Stimulated activated CD8-positive, alpha-beta memory T cell treated with anti-CD3 and anti-CD28 coated beads, Interleukin-15, amount 100 ng/mL, for 48 hours (primary cell): Measurements from ENCODE around the gene EXOSC3.
"Not testable (repeated sequence)": the region's sequence is repeated elsewhere in the genome, so short reads cannot be mapped to it uniquely, and the experiment has no call there.

Experiments used
- DNase-seq, 2 donors: peaks; one replicate each; pipeline ENCODE4 v3.0.0-alpha.2; 2020; ENCODE audit warnings: low read depth in 2 of 2

EXOSC3 gene

DNA sequence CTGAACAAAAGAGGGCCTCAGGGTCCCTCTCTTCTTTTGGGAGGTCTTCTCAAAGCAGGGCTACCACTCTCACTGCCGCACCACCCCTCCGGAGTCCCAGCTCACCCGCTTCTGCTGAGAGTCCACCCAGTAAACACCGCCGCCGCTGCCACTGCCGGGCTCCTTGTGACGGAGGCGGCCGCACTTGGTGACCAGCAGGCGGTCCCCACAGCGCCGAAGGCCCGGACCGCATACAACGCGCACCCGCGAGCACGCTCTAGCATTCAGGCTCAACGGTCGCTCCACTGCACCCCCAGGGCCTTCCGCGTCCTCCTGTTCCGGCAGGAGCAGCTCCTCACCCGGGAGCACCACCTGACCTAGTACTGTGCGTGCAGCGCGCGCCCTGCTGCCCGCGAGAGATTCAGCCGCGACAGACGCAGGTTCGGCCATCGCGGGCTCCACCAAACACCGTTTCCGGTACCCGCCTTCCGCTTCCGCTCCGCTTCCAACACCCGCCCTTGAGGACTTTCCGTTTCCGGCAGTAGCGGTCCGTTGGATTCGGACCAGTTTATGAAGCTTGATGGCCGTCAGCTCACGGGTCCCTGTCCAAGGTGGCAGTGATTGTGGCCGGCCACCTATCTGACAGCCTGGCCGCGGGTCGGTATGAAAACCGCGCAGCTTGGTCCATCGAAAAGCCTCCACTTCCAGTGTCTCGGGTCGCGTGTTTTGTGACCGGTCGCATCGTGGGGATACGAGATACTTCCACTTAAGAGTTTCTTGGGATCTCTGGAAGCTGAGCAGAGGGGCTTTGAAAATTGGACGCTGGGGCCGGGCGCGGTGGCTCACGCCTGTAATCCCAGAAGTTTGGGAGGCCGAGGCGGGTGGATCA, at the start of gene EXOSC3:
Gene EXOSC3, minus strand, starts transcription at position 449 of the 868 bp plus-strand sequence. Its CDS starts 20 bp downstream, at position 429.
- peak; percentile 81 to 82 for DNase-seq

DNA sequence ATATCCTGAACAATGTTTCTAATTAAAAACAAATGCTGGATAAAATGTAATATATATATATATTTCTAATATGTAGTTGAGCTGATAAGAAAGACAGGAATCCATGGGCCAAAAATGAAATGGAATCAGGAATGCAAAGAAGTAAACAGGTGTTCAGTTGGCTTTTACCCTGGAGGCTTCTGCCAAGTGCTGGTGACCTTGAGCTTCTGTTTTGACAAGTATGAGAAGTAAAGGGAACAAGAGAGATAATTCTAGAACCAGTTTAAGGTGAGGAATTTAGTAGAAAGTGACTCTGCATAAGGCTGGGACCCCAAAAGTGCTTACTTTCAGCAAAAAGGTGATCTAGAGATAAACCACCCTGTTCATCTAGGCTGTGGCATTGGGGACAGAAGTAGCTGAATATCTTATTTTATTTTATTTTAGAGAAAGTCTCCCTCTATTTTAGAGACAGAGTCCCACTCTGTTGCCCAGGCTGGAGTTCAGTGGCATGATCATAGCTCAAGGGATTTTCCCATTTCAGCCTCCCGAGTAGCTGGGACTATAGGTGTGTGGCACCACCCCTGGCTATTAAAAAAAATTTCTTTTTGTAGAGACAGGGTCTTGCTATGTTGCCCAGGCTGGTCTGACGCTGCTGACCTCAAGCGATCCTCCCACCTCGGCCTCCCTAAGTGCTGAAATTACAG, 42.8 kb upstream of the EXOSC3 start:
- DNase-seq, result no peak

DNA sequence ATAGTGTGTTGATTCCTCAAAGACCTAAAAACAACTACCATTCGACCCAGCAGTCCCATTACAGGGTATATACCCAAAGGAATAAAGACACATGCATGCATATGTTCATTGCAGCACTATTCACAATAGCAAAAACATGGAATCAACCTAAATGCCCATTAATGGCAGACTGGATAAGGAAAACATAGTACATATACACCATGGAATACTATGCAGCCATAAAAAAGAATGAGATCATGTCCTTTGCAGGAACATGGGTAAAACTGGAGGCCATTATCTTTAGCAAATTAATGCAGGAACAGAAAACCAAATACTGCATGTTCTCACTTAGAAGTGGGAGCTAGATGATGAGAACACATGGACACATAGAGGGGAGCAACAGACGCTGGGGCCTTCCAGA, 40.3 kb upstream of the EXOSC3 start:
- DNase-seq, result not testable (repeated sequence)

DNA sequence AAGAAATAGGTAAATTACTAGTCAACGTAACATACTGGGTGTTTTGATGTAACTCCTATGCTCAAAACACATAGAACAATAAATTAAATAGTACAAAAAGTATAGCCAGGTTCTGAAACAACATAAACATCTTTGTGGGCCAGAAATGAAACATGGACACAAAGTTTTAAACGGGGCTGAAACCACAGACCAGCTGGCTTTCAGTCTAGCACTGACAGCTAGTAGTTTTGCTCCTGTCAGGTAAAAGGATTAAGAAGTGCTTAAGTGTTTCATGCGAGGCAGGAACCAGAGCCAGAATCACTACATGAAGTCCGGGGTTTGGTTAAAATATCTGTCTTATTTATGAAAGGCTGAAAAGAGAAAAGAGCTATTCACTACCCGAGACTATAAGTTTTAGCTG, 35.3 kb upstream of the EXOSC3 start:
- DNase-seq, result no peak

DNA sequence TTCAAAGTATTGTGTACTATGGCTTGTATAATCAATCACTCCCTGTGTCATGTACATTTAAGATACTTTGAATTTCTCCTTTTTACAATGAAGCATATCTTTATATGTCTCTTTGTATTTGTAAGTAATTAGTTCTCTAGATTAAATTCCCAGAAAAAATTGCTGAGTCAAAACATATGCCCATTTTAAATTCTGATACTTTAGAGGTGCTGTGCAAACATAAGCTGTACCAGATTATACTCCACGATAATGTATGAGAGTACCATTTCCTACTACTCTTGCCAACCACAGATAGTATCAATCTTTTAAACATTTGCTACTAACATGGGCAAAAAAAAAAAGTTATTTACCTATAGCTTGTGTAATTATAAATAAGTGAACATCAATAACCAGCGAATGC, 34.0 kb upstream of the EXOSC3 start:
- no peak for DNase-seq

DNA sequence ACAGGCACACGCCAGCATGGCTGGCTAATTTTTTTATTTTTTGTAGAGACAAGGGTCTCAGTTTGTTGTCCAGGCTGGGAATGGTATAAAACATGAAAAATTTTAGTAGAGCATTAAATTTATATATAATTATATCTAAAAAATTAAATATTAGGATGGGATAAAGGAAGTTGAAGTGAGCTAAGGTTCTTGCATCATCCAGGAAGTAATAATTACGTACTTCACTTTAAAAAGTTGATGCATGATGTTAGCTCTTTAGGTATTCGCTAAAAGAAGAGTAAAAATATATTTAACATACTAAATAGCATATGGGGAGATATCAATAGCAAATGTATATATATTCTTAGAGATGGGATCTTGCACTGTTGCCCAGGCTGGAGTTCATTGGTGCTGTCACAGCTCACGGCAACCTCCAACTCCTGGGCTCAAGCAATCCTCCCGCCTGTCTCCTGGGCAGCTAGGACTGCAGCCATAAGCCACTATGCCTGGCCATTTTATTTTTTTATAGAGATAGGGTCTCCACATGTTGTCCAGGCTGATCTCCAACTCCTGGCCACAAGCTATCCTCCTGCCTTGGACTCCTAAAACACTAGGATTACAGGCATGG, 28.0 kb upstream of the EXOSC3 start:
- no peak for DNase-seq

DNA sequence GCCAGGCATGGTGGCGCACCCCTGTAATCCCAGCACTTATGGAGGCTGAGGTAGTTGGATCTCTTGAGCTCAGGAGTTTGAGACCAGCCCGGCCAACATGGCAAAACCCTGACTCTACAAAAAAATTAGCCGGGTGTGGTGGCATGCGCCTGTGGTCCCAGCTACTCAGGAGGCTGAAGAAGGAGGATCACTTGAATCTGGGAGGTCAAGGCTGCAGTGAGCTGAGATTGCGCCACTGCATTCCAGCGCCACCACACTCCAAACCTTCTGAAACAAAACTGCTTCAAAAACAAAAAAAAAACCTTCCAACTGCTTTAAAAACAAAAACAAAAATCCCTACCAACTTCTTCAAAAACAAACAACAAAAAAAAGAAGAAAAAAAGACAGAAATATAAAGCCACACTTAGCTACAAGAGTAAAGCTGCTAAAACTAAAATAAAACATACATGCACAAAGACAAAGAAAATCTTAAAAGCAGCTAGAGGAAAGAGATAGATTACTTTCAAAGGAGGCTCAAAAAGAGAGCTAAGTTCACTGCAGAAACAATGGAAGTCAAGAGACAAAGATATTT, 27.1 kb upstream of the EXOSC3 start:
- DNase-seq, result no peak

DNA sequence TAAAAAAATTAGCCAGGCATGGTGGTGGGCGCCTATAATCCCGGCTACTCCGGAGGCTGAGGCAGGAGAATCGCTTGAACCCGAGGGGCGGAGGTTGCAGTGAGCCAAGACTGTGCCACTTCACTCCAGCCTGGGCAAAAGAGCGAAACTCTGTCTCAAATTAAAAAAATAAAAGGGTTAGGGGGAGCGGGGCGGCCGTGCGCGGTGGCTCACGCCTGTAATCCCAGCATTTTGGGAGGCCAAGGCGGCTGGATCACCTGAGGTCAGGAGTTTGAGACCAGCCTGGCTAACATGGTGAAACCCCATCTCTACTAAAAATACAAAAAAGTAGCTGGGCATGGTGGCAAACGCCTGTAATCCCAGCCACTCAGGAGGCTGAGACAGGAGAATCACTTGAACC, 24.8 kb upstream of the EXOSC3 start:
- DNase-seq, result not testable (repeated sequence)

DNA sequence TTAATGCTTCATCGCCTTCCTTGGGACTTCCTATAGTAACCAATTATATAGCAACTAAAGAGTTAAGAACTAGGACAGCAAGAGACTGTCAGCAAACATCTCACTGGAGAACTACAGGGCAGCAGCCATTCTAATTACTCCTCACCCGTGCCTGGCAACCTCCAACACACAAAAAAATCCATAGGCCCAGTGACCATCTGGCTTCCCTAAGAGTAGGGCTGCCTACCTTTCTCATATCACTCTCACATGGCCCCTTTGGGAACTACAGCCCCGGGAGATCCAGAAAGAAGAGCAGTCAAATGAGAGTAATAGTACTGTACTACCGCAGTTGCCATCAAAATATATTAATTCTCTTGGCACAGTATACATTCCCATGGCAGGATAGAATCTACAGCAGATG, 21.4 kb upstream of the EXOSC3 start:
- no peak for DNase-seq

DNA sequence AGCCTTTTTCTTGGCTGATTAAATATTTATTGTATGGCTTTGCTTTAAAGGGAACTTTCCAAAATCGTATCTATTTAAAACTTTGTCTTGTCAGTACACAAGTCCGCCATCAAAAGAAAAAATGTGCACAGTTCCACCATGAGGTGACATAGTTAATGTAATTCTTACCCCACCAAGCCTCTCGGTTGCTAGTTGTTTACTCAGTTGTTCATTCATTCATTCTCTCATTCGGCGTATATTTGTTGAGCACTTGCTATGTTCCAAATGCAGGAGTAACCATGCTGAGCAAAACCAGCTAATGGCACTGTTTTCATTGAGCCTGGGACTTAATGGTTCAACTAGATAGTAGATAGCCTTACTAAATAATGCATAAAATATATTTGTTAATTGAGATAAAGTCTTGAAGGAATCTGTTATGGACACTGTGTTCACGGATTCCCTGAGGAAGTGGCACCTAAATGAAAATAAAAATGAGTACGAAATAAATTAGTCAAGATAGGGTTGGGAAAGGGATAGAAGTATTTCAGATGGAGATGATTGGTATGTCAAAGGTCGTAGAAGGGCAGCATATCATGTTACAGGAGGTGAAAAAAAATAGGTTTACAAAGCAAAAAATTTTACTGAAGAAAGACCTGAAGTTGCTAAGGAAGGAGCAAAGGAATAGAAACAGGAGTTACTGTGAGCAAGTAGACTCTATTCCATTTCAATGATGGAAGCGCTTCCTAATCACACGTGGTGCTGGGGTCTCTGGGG, 17.3 kb upstream of the EXOSC3 start:
- no peak for DNase-seq

DNA sequence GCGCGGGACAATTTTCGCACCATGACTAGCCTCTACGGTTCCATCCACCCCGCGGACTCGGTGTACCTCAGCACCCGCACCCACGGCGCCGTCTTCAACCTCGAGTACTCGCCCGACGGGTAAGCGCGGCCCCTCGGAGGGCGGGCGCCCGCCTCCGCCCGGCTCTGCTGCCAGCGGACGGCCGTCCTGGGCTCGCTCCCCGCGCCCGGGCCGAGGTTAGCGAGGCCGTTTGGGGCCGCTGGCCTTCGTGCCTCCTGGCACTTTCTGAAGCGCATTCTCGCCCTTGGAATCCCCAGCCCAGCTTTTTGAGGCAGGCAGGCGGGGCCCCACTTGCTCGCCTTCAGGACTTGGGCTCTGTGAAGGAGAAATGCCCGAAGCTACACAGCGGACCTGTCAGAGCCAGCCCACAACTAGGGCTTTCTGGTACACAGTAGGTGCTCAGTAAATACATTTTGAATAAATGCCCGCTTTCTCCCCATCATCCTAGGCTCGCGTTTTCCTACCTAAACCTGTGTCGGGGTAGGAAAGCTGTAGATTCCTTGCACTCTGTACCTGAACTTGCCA, 16.5 kb upstream of the EXOSC3 start:
- peak in 1 of 2 donors; percentile 20 for DNase-seq

DNA sequence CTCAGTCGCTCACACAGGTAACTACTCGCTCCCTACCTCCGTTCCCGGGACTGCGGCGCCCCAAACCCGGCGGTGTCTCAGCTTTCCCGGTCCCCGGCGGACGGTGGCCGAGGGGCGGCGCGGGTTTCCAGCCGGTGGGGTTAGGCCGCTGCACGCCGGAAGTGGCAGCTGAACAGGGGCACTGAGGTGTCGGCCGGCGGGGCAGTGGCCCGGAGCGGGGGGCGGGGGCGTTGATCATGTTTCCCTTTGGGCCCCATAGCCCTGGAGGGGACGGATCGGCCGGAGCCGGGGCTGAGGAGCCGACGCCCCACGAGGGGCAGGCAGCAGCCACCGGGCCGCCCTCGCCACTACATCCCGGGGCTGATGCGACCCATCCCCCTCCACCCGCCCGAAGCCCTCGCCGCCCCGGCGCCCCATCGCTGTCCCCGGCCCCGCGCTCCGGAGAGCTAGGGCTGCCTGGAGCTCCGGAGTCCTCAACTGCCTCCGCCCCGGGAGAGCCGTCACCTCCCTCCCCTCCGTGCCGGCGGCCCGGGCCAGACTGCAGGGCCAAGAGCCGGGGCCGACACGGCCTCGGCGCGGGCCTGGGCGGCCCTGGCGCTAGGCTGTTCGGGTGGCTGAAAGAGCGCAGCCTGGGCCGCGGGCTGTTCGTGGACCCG, 15.9 kb upstream of the EXOSC3 start, which contains the start of gene DCAF10:
Gene DCAF10, plus strand, starts transcription at position 167 of the 656 bp plus-strand sequence. Its CDS starts 70 bp downstream, at position 237.
- peak; percentile 83 to 85 for DNase-seq

DNA sequence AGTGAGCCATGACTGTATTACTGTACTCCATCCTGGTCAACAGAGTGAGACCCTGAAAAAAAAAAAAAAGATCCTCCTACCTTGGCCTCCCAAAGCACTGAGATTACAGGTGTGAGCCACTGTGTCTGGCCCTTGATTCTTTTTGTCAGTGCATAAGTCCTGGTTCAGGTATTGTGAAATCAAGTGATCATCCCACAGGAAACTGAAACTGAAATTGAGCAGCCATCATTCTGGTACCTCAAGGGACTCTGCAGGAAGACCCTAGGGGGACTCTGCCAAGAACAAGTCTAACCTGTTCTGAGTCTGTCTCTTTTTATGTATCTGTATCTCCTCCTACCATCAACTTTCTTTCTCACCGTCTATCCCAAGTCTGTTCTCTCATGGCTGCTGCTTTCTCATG, 13.8 kb upstream of the EXOSC3 start:
- no peak for DNase-seq

DNA sequence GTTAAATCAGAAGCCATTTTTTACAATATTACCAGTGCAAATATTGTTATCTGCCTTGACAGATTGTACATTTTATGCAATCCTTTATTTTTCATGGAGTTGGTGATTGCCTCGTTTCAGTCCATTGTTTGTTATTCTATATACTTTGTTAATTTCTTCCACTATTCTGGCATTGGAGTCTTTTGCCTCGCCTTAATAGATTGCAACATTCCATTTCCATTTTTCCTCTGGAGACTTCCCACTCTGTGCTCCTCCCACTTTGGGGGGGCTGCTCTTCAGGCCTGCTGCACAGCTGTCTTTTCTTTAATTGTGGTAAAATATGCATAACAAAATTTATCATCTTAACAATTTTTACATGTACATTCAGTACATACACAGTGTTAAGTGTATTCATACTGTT, 11.4 kb upstream of the EXOSC3 start:
- no peak for DNase-seq

DNA sequence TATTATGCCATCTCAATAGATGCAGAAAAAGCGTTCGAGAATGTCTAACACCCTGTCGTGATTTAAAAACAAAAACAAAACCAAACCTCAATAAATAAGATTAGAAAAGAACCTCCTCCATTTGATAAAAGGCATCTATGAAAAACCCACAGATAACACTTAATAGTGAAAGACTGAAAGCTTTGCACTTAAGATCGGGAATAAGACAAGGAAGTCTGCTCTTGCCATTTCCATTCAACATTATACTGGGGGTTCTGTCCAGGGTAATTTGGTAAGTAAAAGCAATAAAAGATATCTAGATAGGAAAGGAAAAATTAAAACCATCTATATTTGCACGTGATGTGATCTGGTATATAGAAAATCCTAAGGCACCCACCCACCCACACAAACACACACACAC, 7.3 kb upstream of the EXOSC3 start:
- DNase-seq, result no peak

DNA sequence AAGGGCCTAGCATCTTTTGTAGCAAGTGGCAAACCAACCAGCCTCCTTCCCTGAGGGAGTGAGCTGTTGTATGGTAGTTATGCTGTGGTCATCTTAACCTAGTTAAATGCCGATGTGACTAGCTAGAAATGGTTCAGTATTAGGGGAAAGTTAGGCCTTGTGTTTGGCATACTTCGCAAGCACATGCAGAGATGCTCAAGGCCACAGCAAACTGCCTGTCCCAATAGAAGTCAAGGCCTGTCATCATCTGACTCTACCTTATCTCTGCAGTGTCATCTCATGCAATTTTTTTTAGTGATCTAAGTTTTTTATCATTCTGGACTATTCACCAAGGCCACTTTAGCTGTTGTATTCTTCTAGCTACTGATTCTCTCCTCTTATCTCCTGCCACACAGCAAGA, 5.2 kb upstream of the EXOSC3 start:
- no peak for DNase-seq

DNA sequence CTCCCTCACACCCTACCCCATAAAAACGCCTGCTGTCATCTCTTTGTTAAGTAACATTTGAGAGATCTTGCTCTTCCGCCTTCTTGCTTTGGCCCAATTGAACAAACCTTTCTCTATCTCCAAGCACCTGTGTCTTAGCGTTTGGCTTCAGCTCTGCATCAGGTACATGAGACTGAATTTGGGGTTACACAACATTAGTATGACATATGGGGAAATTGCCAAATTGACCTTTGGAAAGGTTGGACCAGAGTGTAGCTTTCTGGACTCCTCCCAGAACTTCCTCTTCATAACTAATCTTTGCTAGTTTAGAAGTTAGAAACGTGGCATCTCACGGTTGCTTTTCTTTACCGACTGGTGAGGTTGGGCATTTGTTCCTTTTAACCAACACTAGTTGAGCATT, 3.5 kb upstream of the EXOSC3 start:
- DNase-seq, result no peak

DNA sequence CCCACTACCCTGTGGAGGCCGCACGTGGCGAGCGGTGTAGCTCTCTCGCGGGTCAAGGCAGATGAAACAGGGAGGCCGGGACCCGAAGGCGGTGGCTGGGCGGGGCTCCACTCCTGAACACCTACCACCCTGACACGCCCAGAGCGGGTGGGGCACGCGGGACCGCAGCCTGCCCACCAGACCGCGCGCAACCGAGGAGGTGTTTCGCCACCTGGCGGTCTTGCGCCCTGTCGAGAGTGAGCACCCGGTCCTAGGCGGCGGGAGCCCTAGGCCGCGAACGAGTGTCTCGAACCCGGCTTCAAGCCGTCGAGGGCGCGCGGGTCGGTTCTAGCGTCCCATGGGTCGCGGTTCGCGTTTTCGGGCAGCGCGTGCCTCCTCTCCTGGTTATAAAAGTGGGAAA, 2.2 kb upstream of the EXOSC3 start:
- DNase-seq, result no peak

DNA sequence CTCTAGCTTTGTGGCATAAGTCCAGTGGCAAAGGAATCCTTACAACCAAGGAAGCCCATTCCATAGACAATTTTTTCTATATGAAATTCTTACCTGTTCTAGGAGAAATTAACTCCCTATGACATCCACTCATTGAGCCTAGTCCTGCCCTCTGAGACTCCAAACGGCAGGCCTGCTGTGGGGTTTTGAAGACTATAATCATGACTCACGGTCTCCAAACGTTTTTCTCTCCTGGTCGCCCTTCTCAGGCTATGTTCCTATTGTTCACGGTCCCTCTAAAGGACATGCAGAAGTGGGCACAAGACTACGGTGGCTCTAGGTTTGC, 611 bp downstream of the EXOSC3 start:
- no peak for DNase-seq

DNA sequence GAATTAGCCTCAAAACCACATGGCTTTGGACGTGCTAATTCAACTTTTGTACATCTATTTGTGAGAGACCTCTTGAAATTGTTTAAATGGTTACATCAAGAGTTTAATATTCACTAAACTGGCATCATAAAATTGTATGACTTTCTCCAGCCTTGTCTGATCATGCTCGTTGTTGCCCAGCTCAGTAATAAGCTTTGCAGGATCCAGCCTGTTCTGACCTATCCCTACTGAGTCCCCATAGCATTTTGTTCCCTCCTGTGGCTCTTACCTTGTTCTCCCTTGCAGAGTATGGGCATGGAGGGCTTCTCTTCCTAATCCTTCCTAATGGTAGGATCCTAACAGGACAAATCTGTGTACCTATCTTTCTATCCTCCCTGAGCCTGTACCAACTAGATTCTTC, 6.3 kb downstream of the EXOSC3 start:
- DNase-seq, result no peak

DNA sequence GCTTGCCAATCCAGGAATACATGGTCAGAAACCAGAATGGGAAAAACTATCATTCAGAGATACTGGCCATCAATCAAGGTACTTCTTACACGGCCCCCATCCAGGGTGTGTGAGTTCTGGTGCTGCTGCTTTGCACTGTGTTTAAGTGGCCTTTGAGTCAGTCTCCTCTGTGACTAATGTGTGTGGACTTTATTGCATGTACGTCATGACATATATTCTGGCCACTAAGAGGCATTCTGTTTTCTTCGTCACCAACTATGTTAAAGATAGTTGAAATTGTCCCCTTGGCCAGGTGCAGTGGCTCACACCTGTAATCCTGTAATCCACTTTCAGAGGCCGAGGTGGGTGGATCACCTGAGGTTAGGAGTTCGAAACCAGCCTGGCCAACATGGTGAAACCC, 8.5 kb downstream of the EXOSC3 start:
- DNase-seq, result no peak
